ENCODE results near the gene IL5RA.

DNA sequence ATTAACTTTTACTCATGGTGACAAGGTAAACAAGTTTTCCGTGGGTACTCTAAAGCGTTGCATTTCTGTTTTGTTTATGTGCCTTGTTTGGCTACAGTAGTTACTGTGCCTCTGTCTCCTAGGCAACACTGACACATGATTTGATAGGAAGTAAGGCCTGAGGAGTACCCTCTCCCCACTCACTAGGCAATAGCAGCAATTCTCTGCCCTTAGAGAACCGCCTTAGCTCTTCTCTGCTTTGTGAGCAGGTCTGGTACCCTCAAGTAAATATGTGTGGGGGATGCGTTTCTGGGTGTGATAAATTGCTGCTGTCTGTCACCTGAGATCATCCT lies at the start of gene IL5RA:
- TF ChIP-seq CTCF (IDR thresholded peaks at IDR 0.05; ENCODE audit: low read depth, low read length, poor library complexity, severe bottlenecking) (no peak), EZH2phosphoT487 (IDR thresholded peaks at IDR 0.05; ENCODE audit: borderline replicate concordance, low read length) (no peak)
